Gastroesophageal sphincter (tissue), 3 donors: Measurements from ENCODE around the gene IL19.

Source experiments
- EP300 ChIP-seq: sonication (generic); formaldehyde crosslinking; IDR thresholded peaks from one replicate; pipeline ENCODE4 v1.6.1; 2017; ENCODE audit warnings: antibody characterized with exemption, mild to moderate bottlenecking
- POLR2A ChIP-seq, 2 donors: fragments of 450-650 bp; IDR thresholded peaks; one replicate each; pipeline ENCODE4 v1.6.1; 2017; ENCODE audit warnings: antibody characterized with exemption in 2 of 2, mild to moderate bottlenecking in 2 of 2, moderate library complexity in 1 of 2
- POLR2AphosphoS5 ChIP-seq: sonication (generic); formaldehyde crosslinking; IDR thresholded peaks from one replicate; pipeline ENCODE4 v1.6.1; 2017; ENCODE audit warnings: antibody characterized with exemption
- TF ChIP-seq, protein P1 (sequence below), 4 experiments: fragments of 200-600 bp in 2 of 4; fragments of 450-650 bp in 2 of 4; sonication (generic) in 1 of 4; IDR thresholded peaks; one replicate each; pipeline ENCODE4 v1.5.1; 2017 to 2019; ENCODE audit warnings: antibody characterized with exemption in 4 of 4, mild to moderate bottlenecking in 2 of 4, moderate library complexity in 2 of 4

DNA sequence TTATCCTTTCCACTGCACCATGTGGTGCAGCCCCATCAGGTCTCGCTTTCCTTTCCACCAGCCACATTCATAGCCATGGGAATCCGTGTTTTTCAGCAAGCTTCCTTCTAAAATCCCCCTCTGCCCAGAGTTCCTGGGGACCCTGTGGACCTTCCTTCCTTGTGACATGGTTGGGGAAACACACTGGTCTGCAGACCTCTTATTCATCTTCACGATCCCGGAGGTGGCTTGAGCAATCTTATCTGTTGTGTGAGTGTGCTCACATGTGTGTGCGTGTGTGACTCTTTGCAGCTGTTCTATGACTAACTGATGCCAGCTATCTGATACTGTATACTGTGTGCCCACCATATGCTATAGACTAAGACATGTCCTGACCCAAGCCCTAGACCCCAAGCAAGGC lies 17.3 kb downstream of the IL19 start:
- TF ChIP-seq POLR2A (IDR thresholded peaks at IDR 0.05) (no peak), POLR2AphosphoS5 (no peak), EP300 (no peak)
- TF ChIP-seq, protein P1, sequence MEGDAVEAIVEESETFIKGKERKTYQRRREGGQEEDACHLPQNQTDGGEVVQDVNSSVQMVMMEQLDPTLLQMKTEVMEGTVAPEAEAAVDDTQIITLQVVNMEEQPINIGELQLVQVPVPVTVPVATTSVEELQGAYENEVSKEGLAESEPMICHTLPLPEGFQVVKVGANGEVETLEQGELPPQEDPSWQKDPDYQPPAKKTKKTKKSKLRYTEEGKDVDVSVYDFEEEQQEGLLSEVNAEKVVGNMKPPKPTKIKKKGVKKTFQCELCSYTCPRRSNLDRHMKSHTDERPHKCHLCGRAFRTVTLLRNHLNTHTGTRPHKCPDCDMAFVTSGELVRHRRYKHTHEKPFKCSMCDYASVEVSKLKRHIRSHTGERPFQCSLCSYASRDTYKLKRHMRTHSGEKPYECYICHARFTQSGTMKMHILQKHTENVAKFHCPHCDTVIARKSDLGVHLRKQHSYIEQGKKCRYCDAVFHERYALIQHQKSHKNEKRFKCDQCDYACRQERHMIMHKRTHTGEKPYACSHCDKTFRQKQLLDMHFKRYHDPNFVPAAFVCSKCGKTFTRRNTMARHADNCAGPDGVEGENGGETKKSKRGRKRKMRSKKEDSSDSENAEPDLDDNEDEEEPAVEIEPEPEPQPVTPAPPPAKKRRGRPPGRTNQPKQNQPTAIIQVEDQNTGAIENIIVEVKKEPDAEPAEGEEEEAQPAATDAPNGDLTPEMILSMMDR (IDR thresholded peaks at IDR 0.05), result no peak
